H9 (cell line): Measurements from ENCODE around the gene RTP2. TPM values are rescaled to one million over a fixed set of nuclear protein-coding genes. Genes with fewer than 3 reads are reported as not detected.

Source experiments
- DNase-seq: peaks from one replicate; pipeline ENCODE4 v3.0.0-alpha.2; 2017
- H2AFZ ChIP-seq: one replicate; pipeline ENCODE4 v1.6.1; 2013; ENCODE audit warnings: mild to moderate bottlenecking, low read length, control low read depth, moderate library complexity
- H2AK5ac ChIP-seq: 2 replicates; pipeline ENCODE4 v1.6.1; 2013; ENCODE audit warnings: low read length, control low read depth, mixed read lengths; ENCODE audit not compliant: insufficient read length
- H2BK120ac ChIP-seq: one replicate; pipeline ENCODE4 v1.6.1; 2013; ENCODE audit warnings: low read depth, mild to moderate bottlenecking, low read length, control low read depth, inconsistent platforms; ENCODE audit not compliant: poor library complexity, severe bottlenecking
- H2BK12ac ChIP-seq: 2 replicates; pipeline ENCODE4 v1.6.1; 2013; ENCODE audit warnings: low read length, control low read depth, mixed read lengths, low read depth; ENCODE audit not compliant: insufficient read length
- H2BK15ac ChIP-seq: 2 replicates; pipeline ENCODE4 v1.6.1; 2013; ENCODE audit warnings: low read depth, low read length, control low read depth
- H2BK20ac ChIP-seq: one replicate; pipeline ENCODE4 v1.6.1; 2013; ENCODE audit warnings: low read depth, mild to moderate bottlenecking, low read length, control low read depth, inconsistent platforms; ENCODE audit not compliant: poor library complexity, severe bottlenecking
- H2BK5ac ChIP-seq: 2 replicates; pipeline ENCODE4 v1.6.1; 2013; ENCODE audit warnings: low read length, control low read depth, mixed read lengths; ENCODE audit not compliant: insufficient read length
- H3K14ac ChIP-seq: 2 replicates; pipeline ENCODE4 v1.6.1; 2013; ENCODE audit warnings: low read length, control low read depth; ENCODE audit not compliant: insufficient read depth
- H3K18ac ChIP-seq: 2 replicates; pipeline ENCODE4 v1.6.1; 2013; ENCODE audit warnings: low read depth, mild to moderate bottlenecking, mixed read lengths, low read length, control low read depth; ENCODE audit not compliant: insufficient read length
- H3K23ac ChIP-seq: 2 replicates; pipeline ENCODE4 v1.6.1; 2013; ENCODE audit warnings: low read length, control low read depth, mixed read lengths, low read depth; ENCODE audit not compliant: insufficient read length
- H3K23me2 ChIP-seq: 2 replicates; pipeline ENCODE4 v1.6.1; 2013; ENCODE audit warnings: low read depth, mild to moderate bottlenecking, mixed read lengths, low read length, control low read depth; ENCODE audit not compliant: insufficient read length, poor library complexity, severe bottlenecking
- H3K27ac ChIP-seq: 2 replicates; pipeline ENCODE4 v1.5.1; 2013; ENCODE audit warnings: low read length, control low read depth, mixed read lengths, low read depth; ENCODE audit not compliant: insufficient read length
- H3K27me3 ChIP-seq: 2 replicates; pipeline ENCODE4 v1.6.1; 2013; ENCODE audit warnings: low read length, control low read depth, inconsistent platforms; ENCODE audit not compliant: insufficient read depth
- H3K4ac ChIP-seq: 2 replicates; pipeline ENCODE4 v1.6.1; 2013; ENCODE audit warnings: low read depth, mild to moderate bottlenecking, control low read depth, inconsistent platforms, low read length, moderate library complexity
- H3K4me1 ChIP-seq: 2 replicates; pipeline ENCODE4 v1.6.1; 2013; ENCODE audit warnings: low read length, control low read depth, inconsistent platforms; ENCODE audit not compliant: insufficient read depth
- H3K4me2 ChIP-seq: 2 replicates; pipeline ENCODE4 v1.6.1; 2013; ENCODE audit warnings: low read length, control low read depth, mixed read lengths; ENCODE audit not compliant: insufficient read length, insufficient read depth
- H3K56ac ChIP-seq: 2 replicates; pipeline ENCODE4 v1.6.1; 2013; ENCODE audit warnings: low read depth, mild to moderate bottlenecking, mixed read lengths, low read length, control low read depth; ENCODE audit not compliant: insufficient read length
- H3K79me1 ChIP-seq: 2 replicates; pipeline ENCODE4 v1.6.1; 2013; ENCODE audit warnings: low read depth, mild to moderate bottlenecking, moderate library complexity, low read length, control low read depth, inconsistent platforms; ENCODE audit not compliant: insufficient read depth, poor library complexity, severe bottlenecking
- H3K79me2 ChIP-seq: 2 replicates; pipeline ENCODE4 v1.6.1; 2013; ENCODE audit warnings: low read length, control low read depth, inconsistent platforms; ENCODE audit not compliant: insufficient read depth
- H3K9ac ChIP-seq: 2 replicates; pipeline ENCODE4 v1.6.1; 2013; ENCODE audit warnings: low read length, control low read depth, mixed read lengths; ENCODE audit not compliant: insufficient read length; ENCODE audit errors: extremely low read depth
- H3K9me3 ChIP-seq: one replicate; pipeline ENCODE4 v1.6.1; 2013; ENCODE audit warnings: low read depth, low read length, inconsistent platforms; ENCODE audit not compliant: control insufficient read depth
- H3T11ph ChIP-seq: one replicate; pipeline ENCODE4 v1.6.1; 2013; ENCODE audit warnings: mild to moderate bottlenecking, low read length, control low read depth, inconsistent platforms
- H4K20me1 ChIP-seq: one replicate; pipeline ENCODE4 v1.6.1; 2013; ENCODE audit not compliant: control insufficient read depth, insufficient read length, insufficient read depth
- H4K5ac ChIP-seq: 2 replicates; pipeline ENCODE4 v1.6.1; 2013; ENCODE audit warnings: low read depth, mild to moderate bottlenecking, mixed read lengths, low read length, control low read depth; ENCODE audit not compliant: insufficient read length
- H4K8ac ChIP-seq: replicated peaks from 2 replicates; pipeline ENCODE4 v1.6.1; 2013; ENCODE audit warnings: low read length, control low read depth, mixed read lengths, low read depth; ENCODE audit not compliant: insufficient read length
- H4K91ac ChIP-seq: 2 replicates; pipeline ENCODE4 v1.6.1; 2013; ENCODE audit warnings: low read depth, mild to moderate bottlenecking, moderate library complexity, mixed read lengths, low read length, control low read depth; ENCODE audit not compliant: insufficient read length
- H3K27ac Mint-ChIP-seq, 3 experiments: 2 replicates in 2 of 3; 3 replicates in 1 of 3; pipeline ENCODE4 v1.8.0; 2020 to 2021; ENCODE audit warnings: mixed read lengths in 3 of 3, mild to moderate bottlenecking in 1 of 3, moderate library complexity in 1 of 3
- H3K27me3 Mint-ChIP-seq: 2 replicates; pipeline ENCODE4 v1.8.0; 2021; ENCODE audit warnings: low read depth, mild to moderate bottlenecking, moderate library complexity, mixed read lengths
- H3K36me3 Mint-ChIP-seq, 3 experiments: 2 replicates in 2 of 3; 3 replicates in 1 of 3; pipeline ENCODE4 v1.8.0; 2020 to 2021; ENCODE audit warnings: low read depth in 3 of 3, mixed read lengths in 3 of 3; ENCODE audit not compliant: insufficient read depth in 1 of 3
- H3K4me1 Mint-ChIP-seq, 2 experiments: 2 replicates each; pipeline ENCODE4 v1.8.0; 2020; ENCODE audit warnings: mixed read lengths in 2 of 2
- H3K4me3 Mint-ChIP-seq, 2 experiments: 2 replicates in 1 of 2; 3 replicates in 1 of 2; pipeline ENCODE4 v1.8.0; 2020 to 2021; ENCODE audit warnings: mild to moderate bottlenecking in 2 of 2, mixed read lengths in 2 of 2, moderate library complexity in 1 of 2
- H3K9me3 Mint-ChIP-seq, 2 experiments: 2 replicates in 1 of 2; 3 replicates in 1 of 2; pipeline ENCODE4 v1.8.0; 2020; ENCODE audit warnings: mild to moderate bottlenecking in 2 of 2, mixed read lengths in 2 of 2, moderate library complexity in 1 of 2
- CTCF ChIP-seq: fragments of 200-600 bp; sonication (generic); conservative IDR thresholded peaks from 3 replicates; pipeline ENCODE4 v1.8.0; 2021; ENCODE audit warnings: antibody characterized with exemption, mild to moderate bottlenecking
- WGBS: extraction: QIAGEN DNeasy Blood & Tissue Kit; methylation state at CpG from one replicate; pipeline ENCODE4 v1.1.7; 2013; ENCODE audit warnings: missing lambda C conversion rate, low lambda C conversion rate, mixed read lengths; ENCODE audit not compliant: insufficient read length; ENCODE audit errors: extremely low coverage; 5-methylcytosine and 5-hydroxymethylcytosine counted together
- total RNA-seq: library from RNA; stranded (reverse); gene quantifications from 2 replicates; pipeline ENCODE4 v1.2.1, GENCODE V29; 2021

Gene RTP2
- total RNA-seq, 1 experiment from 2014 or later: not detected

GRCh38 chr3:187706971-187707370 lies 4.6 kb upstream of the RTP2 start:
- H2AK5ac ChIP-seq: no peak overlapping the region
- H2BK15ac ChIP-seq: no peak overlapping the region
- H3K79me2 ChIP-seq: no peaks in the 10 kb centered on the region
- H2BK120ac ChIP-seq: no peak overlapping the region
- WGBS: no CpG with 5 or more reads among the region's 2 CpGs
- H3K9ac ChIP-seq: no peak overlapping the region
- H4K91ac ChIP-seq: no peak overlapping the region
- H3K4me1 Mint-ChIP-seq: no peaks in the 10 kb centered on the region
- no peak overlapping the region for H3K4me2 ChIP-seq
- no peaks in the 10 kb centered on the region for H3K79me1 ChIP-seq
- H3K27me3 ChIP-seq: no peaks in the 10 kb centered on the region
- H2AFZ ChIP-seq: no peak overlapping the region
- H3K23ac ChIP-seq: no peak overlapping the region
- no peak overlapping the region for H3K14ac ChIP-seq
- H3K23me2 ChIP-seq: no peaks in the 10 kb centered on the region
- H2BK20ac ChIP-seq: no peak overlapping the region
- no peak overlapping the region for H4K5ac ChIP-seq
- H3K27ac ChIP-seq: no peak overlapping the region
- H3K9me3 ChIP-seq: no peaks in the 10 kb centered on the region
- H2BK5ac ChIP-seq: no peak overlapping the region
- H4K20me1 ChIP-seq: no peaks in the 10 kb centered on the region
- TF ChIP-seq CTCF: no peak
- H3K4me1 ChIP-seq: no peaks in the 10 kb centered on the region
- no peak overlapping the region for H2BK12ac ChIP-seq
- no peaks in the 10 kb centered on the region for H3K27me3 Mint-ChIP-seq
- H3K36me3 Mint-ChIP-seq: no peaks in the 10 kb centered on the region
- no peaks in the 10 kb centered on the region for H3K9me3 Mint-ChIP-seq
- no peak for DNase-seq
- no peak overlapping the region for H3T11ph ChIP-seq
- no peak overlapping the region for H4K8ac ChIP-seq
- H3K18ac ChIP-seq: no peak overlapping the region
- H3K27ac Mint-ChIP-seq: no peak overlapping the region
- H3K56ac ChIP-seq: no peak overlapping the region
- no peak overlapping the region for H3K4ac ChIP-seq
- no peak overlapping the region for H3K4me3 Mint-ChIP-seq
